ENCODE data around the gene ZNF354C. TPM values are rescaled to one million over a fixed set of nuclear protein-coding genes. Genes with fewer than 3 reads are reported as not detected.

Gene ZNF354C
- total RNA-seq, 6 donors from 2014 or later = 2.6 to 6.8 (median 4.1) TPM

DNA sequence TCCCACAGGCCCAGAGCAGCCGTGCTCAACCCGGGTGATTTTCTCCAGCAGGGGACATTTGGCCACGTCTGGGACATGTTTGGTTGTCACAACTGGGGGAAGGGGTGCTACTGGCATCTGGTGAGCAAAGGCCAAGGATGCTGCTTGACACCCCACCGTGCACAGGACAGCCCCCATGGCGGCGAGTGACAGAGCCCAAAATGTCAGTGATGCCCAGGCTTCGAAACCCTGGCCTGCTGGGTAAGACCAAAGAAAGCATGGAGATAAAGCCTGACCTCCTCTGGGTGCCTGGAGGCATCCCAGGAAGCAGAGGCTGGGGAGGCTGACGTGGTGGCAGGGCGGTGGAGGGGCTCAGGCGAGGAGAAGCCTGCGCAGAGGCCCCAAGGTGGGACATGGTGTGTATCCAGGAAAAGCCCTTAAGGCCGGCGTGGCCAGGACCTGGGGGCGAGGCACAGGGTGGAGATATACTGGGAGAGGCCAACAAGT is 66.4 kb downstream of the ZNF354C start:
- Histone ChIP-seq H3K4me1 (no peaks in the 10 kb centered on the region), H3K36me3 (peaks cover 0 to 9% (median 4%) of the 10 kb centered on the region in 4 donors), H3K27me3 (no peaks in the 10 kb centered on the region), H3K27ac (no peak overlapping the region), H3K4me3 (no peak overlapping the region), H3K9me3 (peaks cover 0 to 3% (median 0%) of the 10 kb centered on the region in 4 donors)
- ATAC-seq (ENCODE audit: low FRiP score in 2 of 2) (no peak), DNase-seq (peak in 1 of 2 donors; percentile 13)
- WGBS, 2 donors = 86 to 88% methylated on average over 12 of the region's 14 CpGs
- TF ChIP-seq EP300 (IDR thresholded peaks at IDR 0.05) = no peak
- TF ChIP-seq, protein P1, sequence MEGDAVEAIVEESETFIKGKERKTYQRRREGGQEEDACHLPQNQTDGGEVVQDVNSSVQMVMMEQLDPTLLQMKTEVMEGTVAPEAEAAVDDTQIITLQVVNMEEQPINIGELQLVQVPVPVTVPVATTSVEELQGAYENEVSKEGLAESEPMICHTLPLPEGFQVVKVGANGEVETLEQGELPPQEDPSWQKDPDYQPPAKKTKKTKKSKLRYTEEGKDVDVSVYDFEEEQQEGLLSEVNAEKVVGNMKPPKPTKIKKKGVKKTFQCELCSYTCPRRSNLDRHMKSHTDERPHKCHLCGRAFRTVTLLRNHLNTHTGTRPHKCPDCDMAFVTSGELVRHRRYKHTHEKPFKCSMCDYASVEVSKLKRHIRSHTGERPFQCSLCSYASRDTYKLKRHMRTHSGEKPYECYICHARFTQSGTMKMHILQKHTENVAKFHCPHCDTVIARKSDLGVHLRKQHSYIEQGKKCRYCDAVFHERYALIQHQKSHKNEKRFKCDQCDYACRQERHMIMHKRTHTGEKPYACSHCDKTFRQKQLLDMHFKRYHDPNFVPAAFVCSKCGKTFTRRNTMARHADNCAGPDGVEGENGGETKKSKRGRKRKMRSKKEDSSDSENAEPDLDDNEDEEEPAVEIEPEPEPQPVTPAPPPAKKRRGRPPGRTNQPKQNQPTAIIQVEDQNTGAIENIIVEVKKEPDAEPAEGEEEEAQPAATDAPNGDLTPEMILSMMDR (IDR thresholded peaks at IDR 0.05) = no peak
- no peak for TF ChIP-seq POLR2AphosphoS5 (IDR thresholded peaks at IDR 0.05)
- no peak for TF ChIP-seq POLR2A (IDR thresholded peaks at IDR 0.05)

DNA sequence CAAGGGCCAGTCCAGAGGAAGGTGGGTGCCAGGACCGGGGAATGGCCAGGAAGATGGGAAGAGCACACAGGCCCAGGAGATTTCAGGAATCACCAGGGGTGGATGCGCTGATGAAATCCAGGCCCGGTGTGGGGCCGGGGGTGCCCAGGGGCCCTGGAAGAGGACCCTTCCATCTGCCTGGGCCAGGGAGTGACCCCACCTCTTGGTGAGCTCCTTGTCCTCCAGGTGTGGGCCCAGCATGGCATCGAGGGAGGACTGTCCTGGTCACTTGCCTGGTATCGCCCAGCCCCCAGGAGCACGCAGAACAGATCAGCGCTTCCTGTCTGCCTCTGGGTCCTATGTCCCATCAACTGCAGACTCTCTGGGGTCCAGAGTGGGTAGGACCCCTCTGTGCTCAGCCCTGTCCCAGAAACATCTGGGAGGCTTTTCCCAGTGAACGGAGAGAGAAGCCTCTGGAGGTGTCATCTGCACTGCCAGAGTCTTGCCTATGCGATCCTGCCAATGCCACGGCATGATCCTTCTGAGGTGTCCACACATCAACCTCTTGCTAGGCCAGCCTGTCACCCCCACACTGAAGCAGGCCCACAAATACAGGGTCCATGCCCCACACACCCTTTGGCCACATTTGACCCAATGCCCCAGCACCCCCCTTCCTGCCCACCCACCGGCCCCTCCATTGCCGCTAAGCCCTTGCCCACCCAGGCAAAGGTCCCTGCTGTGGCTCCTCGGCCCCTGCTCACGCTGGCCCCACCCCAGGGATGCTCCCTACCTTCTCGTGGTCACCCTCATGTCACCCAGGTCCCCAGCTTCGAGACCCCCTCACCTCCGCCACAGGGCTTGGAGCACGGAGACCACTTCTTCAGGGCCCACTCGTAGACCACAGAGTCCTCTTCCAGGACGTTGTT is 67.2 kb downstream of the ZNF354C start:
- 93 to 94% methylated on average over 18 to 19 of the region's 21 CpGs for WGBS, 2 donors
- ATAC-seq (ENCODE audit: low FRiP score in 2 of 2) = no peak
- Histone ChIP-seq H3K4me3 (no peak overlapping the region), H3K4me1 (no peaks in the 10 kb centered on the region), H3K9me3 (no peaks in the 10 kb centered on the region), H3K36me3 (peaks cover 0 to 14% (median 4%) of the 10 kb centered on the region in 4 donors), H3K27ac (no peak overlapping the region), H3K27me3 (no peaks in the 10 kb centered on the region)
- peak; percentile 19 to 48 for DNase-seq
- TF ChIP-seq, protein P1 (IDR thresholded peaks at IDR 0.05) = no peak
- no peak for TF ChIP-seq POLR2A (IDR thresholded peaks at IDR 0.05)
- no peak for TF ChIP-seq EP300 (IDR thresholded peaks at IDR 0.05)
- TF ChIP-seq POLR2AphosphoS5 (IDR thresholded peaks at IDR 0.05) = no peak

DNA sequence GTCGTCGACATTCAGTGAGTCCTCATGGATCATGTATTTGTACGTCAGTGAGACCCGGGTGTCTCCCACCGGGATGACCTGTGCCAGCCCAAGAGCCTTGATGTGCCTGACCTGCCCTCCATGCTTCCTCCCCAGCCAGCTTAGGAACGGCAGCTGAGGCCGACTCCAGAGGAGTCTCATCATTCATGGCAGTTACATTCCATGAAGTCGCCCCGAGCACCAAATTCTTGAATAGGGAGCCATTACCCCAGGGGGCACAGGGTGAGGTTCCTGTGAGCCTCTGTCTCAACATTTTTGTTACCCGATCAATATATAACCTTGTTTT is 67.8 kb downstream of the ZNF354C start:
- DNase-seq = no peak
- no peak for TF ChIP-seq POLR2A (IDR thresholded peaks at IDR 0.05)
- TF ChIP-seq, protein P1 (IDR thresholded peaks at IDR 0.05) = no peak
- no peak for TF ChIP-seq EP300 (IDR thresholded peaks at IDR 0.05)
- TF ChIP-seq POLR2AphosphoS5 (IDR thresholded peaks at IDR 0.05) = no peak
- H3K4me1 ChIP-seq = no peaks in the 10 kb centered on the region
- no peak for ATAC-seq (ENCODE audit: low FRiP score in 2 of 2)
- no peaks in the 10 kb centered on the region for H3K27me3 ChIP-seq
- WGBS, 2 donors = 89 to 95% methylated on average over 10 of the region's 10 CpGs
- H3K9me3 ChIP-seq = no peaks in the 10 kb centered on the region
- no peak overlapping the region for H3K27ac ChIP-seq
- H3K4me3 ChIP-seq = no peak overlapping the region
- peaks cover 0 to 17% (median 4%) of the 10 kb centered on the region in 4 donors for H3K36me3 ChIP-seq

DNA sequence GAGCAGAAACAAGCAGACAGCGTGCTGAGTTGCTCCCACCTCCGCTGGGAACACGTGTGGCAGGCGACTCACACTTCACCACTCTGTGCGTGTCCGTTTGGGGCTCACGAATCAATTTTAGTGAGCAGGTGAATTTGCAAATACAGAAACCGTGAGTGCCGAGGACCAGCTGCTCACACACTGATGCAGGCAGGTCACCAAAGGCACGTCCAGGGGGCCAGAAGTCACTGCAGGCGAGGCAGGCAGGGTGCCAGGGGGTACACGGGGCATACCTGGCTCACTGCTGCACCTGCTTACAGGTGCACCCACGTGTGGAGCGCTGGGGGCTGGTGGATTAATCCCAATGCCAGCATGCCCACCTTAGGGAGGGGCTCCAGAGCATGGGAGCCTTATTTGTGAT is 68.8 kb downstream of the ZNF354C start:
- Histone ChIP-seq H3K36me3 (peaks cover 0 to 17% (median 4%) of the 10 kb centered on the region in 4 donors), H3K27me3 (no peaks in the 10 kb centered on the region), H3K4me3 (no peak overlapping the region), H3K27ac (no peak overlapping the region), H3K4me1 (no peaks in the 10 kb centered on the region), H3K9me3 (no peaks in the 10 kb centered on the region)
- TF ChIP-seq, protein P1 (IDR thresholded peaks at IDR 0.05) = no peak
- TF ChIP-seq POLR2A (IDR thresholded peaks at IDR 0.05) = no peak
- TF ChIP-seq POLR2AphosphoS5 (IDR thresholded peaks at IDR 0.05) = no peak
- no peak for TF ChIP-seq EP300 (IDR thresholded peaks at IDR 0.05)
- DNase-seq (peak in 1 of 2 donors; percentile 46), ATAC-seq (ENCODE audit: low FRiP score in 2 of 2) (no peak)
- 81 to 85% methylated on average over 9 to 14 of the region's 14 CpGs for WGBS, 2 donors
